Measurements from ENCODE around the gene DAB2IP.

The DAB2IP gene

GRCh38 chr9:121661328-121661727, 9.9 kb downstream of the DAB2IP start:
- no peak for DNase-seq (ENCODE audit: extremely low spot score)
- no peak for TF ChIP-seq ARNT (IDR thresholded peaks at IDR 0.05)
- no peak for TF ChIP-seq SP1 (IDR thresholded peaks at IDR 0.05)
- no peak for TF ChIP-seq CTBP1 (IDR thresholded peaks at IDR 0.05; ENCODE audit: borderline replicate concordance)
- TF ChIP-seq ELF4 (IDR thresholded peaks at IDR 0.05): no peak
- no peak for TF ChIP-seq TARDBP (IDR thresholded peaks at IDR 0.05)
- TF ChIP-seq ZNF384 (IDR thresholded peaks at IDR 0.05): no peak
- no peak for TF ChIP-seq FOXK2 (IDR thresholded peaks at IDR 0.05)
- no peak for TF ChIP-seq FOXM1 (IDR thresholded peaks at IDR 0.05; ENCODE audit: borderline replicate concordance)
- TF ChIP-seq SUZ12 (IDR thresholded peaks at IDR 0.05): no peak
- no peak for TF ChIP-seq LEF1 (IDR thresholded peaks at IDR 0.05; ENCODE audit: borderline replicate concordance)
- TF ChIP-seq FOXA1 (IDR thresholded peaks at IDR 0.05): no peak
- no peak for TF ChIP-seq L3MBTL2 (conservative IDR thresholded peaks at IDR 0.05)
- TF ChIP-seq PKNOX1 (IDR thresholded peaks at IDR 0.05): no peak
- TF ChIP-seq HDGF (IDR thresholded peaks at IDR 0.05; ENCODE audit: borderline replicate concordance): no peak
- no peak for TF ChIP-seq BHLHE40 (IDR thresholded peaks at IDR 0.05; ENCODE audit: borderline replicate concordance)
- no peak for TF ChIP-seq NFRKB (IDR thresholded peaks at IDR 0.05)
- CTCF ChIA-PET: no interaction called here
- POLR2A ChIA-PET: no interaction called here

- no peak for DNase-seq (ENCODE audit: extremely low spot score)
- ChIA-PET POLR2A (no interaction called here), CTCF (no interaction called here)
- TF ChIP-seq L3MBTL2 (conservative IDR thresholded peaks at IDR 0.05) (no peak), BHLHE40 (IDR thresholded peaks at IDR 0.05; ENCODE audit: borderline replicate concordance) (no peak), ELF4 (IDR thresholded peaks at IDR 0.05) (no peak), CTBP1 (IDR thresholded peaks at IDR 0.05; ENCODE audit: borderline replicate concordance) (no peak), HDGF (IDR thresholded peaks at IDR 0.05; ENCODE audit: borderline replicate concordance) (no peak), FOXK2 (IDR thresholded peaks at IDR 0.05) (no peak), TARDBP (IDR thresholded peaks at IDR 0.05) (no peak), LEF1 (IDR thresholded peaks at IDR 0.05; ENCODE audit: borderline replicate concordance) (no peak), ZNF384 (IDR thresholded peaks at IDR 0.05) (no peak), PKNOX1 (IDR thresholded peaks at IDR 0.05) (no peak), FOXM1 (IDR thresholded peaks at IDR 0.05; ENCODE audit: borderline replicate concordance) (no peak), ARNT (IDR thresholded peaks at IDR 0.05) (no peak), FOXA1 (IDR thresholded peaks at IDR 0.05) (no peak), NFRKB (IDR thresholded peaks at IDR 0.05) (no peak), SP1 (IDR thresholded peaks at IDR 0.05) (no peak), SUZ12 (IDR thresholded peaks at IDR 0.05) (no peak)
Observed at GRCh38 chr9:121662359-121662758, 10.9 kb downstream of the DAB2IP start.

- POLR2A ChIA-PET: no interaction called here
- DNase-seq (ENCODE audit: extremely low spot score): no peak
- TF ChIP-seq ELF4 (IDR thresholded peaks at IDR 0.05): no peak
- no peak for TF ChIP-seq FOXM1 (IDR thresholded peaks at IDR 0.05; ENCODE audit: borderline replicate concordance)
- TF ChIP-seq FOXA1 (IDR thresholded peaks at IDR 0.05): no peak
- TF ChIP-seq LEF1 (IDR thresholded peaks at IDR 0.05; ENCODE audit: borderline replicate concordance): no peak
- TF ChIP-seq L3MBTL2 (conservative IDR thresholded peaks at IDR 0.05): no peak
- TF ChIP-seq NFRKB (IDR thresholded peaks at IDR 0.05): no peak
- TF ChIP-seq SP1 (IDR thresholded peaks at IDR 0.05): no peak
- TF ChIP-seq SUZ12 (IDR thresholded peaks at IDR 0.05): no peak
- no peak for TF ChIP-seq PKNOX1 (IDR thresholded peaks at IDR 0.05)
- no peak for TF ChIP-seq HDGF (IDR thresholded peaks at IDR 0.05; ENCODE audit: borderline replicate concordance)
- no peak for TF ChIP-seq TARDBP (IDR thresholded peaks at IDR 0.05)
- TF ChIP-seq ZNF384 (IDR thresholded peaks at IDR 0.05): no peak
- TF ChIP-seq FOXK2 (IDR thresholded peaks at IDR 0.05): no peak
- TF ChIP-seq BHLHE40 (IDR thresholded peaks at IDR 0.05; ENCODE audit: borderline replicate concordance): no peak
- no peak for TF ChIP-seq CTBP1 (IDR thresholded peaks at IDR 0.05; ENCODE audit: borderline replicate concordance)
- TF ChIP-seq ARNT (IDR thresholded peaks at IDR 0.05): no peak
- CTCF ChIA-PET: interaction anchor here (0.7 kb wide), 1 partner anchor 43 kb away, joined by 3 read pairs; no protein-coding TSS in a partner anchor
Observed at GRCh38 chr9:121662891-121663580, 11.6 kb downstream of the DAB2IP start.

GRCh38 chr9:121663591-121663990, 12.2 kb downstream of the DAB2IP start:
- POLR2A ChIA-PET: no interaction called here

GRCh38 chr9:121666294-121666693, 14.9 kb downstream of the DAB2IP start:
- POLR2A ChIA-PET: interaction anchor here (0.6 kb wide), 1 partner anchor 67 kb away, joined by 3 read pairs; no protein-coding TSS in a partner anchor
- TF ChIP-seq NFRKB (IDR thresholded peaks at IDR 0.05) (no peak), TARDBP (IDR thresholded peaks at IDR 0.05) (no peak), LEF1 (IDR thresholded peaks at IDR 0.05; ENCODE audit: borderline replicate concordance) (no peak), CTBP1 (IDR thresholded peaks at IDR 0.05; ENCODE audit: borderline replicate concordance) (no peak), PKNOX1 (IDR thresholded peaks at IDR 0.05) (no peak), SUZ12 (IDR thresholded peaks at IDR 0.05) (no peak), ARNT (IDR thresholded peaks at IDR 0.05) (no peak), ZNF384 (IDR thresholded peaks at IDR 0.05) (no peak), L3MBTL2 (conservative IDR thresholded peaks at IDR 0.05) (no peak), ELF4 (IDR thresholded peaks at IDR 0.05) (no peak), FOXM1 (IDR thresholded peaks at IDR 0.05; ENCODE audit: borderline replicate concordance) (no peak), HDGF (IDR thresholded peaks at IDR 0.05; ENCODE audit: borderline replicate concordance) (no peak), FOXK2 (IDR thresholded peaks at IDR 0.05) (no peak), FOXA1 (IDR thresholded peaks at IDR 0.05) (no peak), BHLHE40 (IDR thresholded peaks at IDR 0.05; ENCODE audit: borderline replicate concordance) (no peak), SP1 (IDR thresholded peaks at IDR 0.05) (no peak)
- DNase-seq (ENCODE audit: extremely low spot score): no peak
- CTCF ChIA-PET: interaction anchor here (1.3 kb wide), 1 partner anchor 17 kb away, joined by 3 read pairs; no protein-coding TSS in a partner anchor

More at GRCh38 chr9:121663591-121663990, 12.2 kb downstream of the DAB2IP start:
- DNase-seq (ENCODE audit: extremely low spot score): no peak
- TF ChIP-seq SUZ12 (IDR thresholded peaks at IDR 0.05): no peak
- TF ChIP-seq FOXK2 (IDR thresholded peaks at IDR 0.05): no peak
- CTCF ChIA-PET: interaction anchor here (0.7 kb wide), 1 partner anchor 42 kb away, joined by 3 read pairs; no protein-coding TSS in a partner anchor
